Astrocyte (in vitro differentiated cells and primary cell): ENCODE data around the gene PCDH12. TPM values are rescaled to one million over a fixed set of nuclear protein-coding genes. Genes with fewer than 3 reads are reported as not detected.

Source experiments
- DNase-seq: peaks from one replicate; pipeline ENCODE4 v3.0.0-alpha.2; 2010; ENCODE audit warnings: low read depth
- FAIRE-seq: peaks from 2 replicates; lab custom pipeline; 2011; peaks lifted over from hg19 to GRCh38; lab: Jason Lieb, UNC
- H2AFZ ChIP-seq: 2 replicates; pipeline ENCODE4 v1.6.0; 2012; ENCODE audit warnings: low read depth, low read length, inconsistent platforms
- H3K27ac ChIP-seq: 2 replicates; pipeline ENCODE4 v1.5.1; 2011; ENCODE audit warnings: low read depth, low read length, inconsistent platforms
- H3K27me3 ChIP-seq: 2 replicates; pipeline ENCODE4 v1.6.0; 2011; ENCODE audit warnings: low read length, inconsistent platforms; ENCODE audit not compliant: insufficient read depth
- H3K36me3 ChIP-seq: 2 replicates; pipeline ENCODE4 v1.5.1; 2011; ENCODE audit warnings: low read length, inconsistent platforms; ENCODE audit not compliant: insufficient read depth
- H3K4me1 ChIP-seq: 2 replicates; pipeline ENCODE4 v1.5.1; 2011; ENCODE audit warnings: low read length, inconsistent platforms; ENCODE audit not compliant: insufficient read depth
- H3K4me2 ChIP-seq: 2 replicates; pipeline ENCODE4 v1.6.0; 2012; ENCODE audit warnings: low read length, inconsistent platforms
- H3K4me3 ChIP-seq: 2 replicates; pipeline ENCODE4 v1.5.1; 2011; ENCODE audit warnings: low read depth, mild to moderate bottlenecking, low read length, inconsistent platforms; ENCODE audit not compliant: insufficient read depth
- H3K79me2 ChIP-seq: 2 replicates; pipeline ENCODE4 v1.6.0; 2012; ENCODE audit warnings: mild to moderate bottlenecking, low read length, inconsistent platforms; ENCODE audit not compliant: insufficient read depth
- H3K9ac ChIP-seq: 2 replicates; pipeline ENCODE4 v1.6.0; 2012; ENCODE audit warnings: mild to moderate bottlenecking, low read length, inconsistent platforms
- H3K9me3 ChIP-seq: 2 replicates; pipeline ENCODE4 v1.5.1; 2012; ENCODE audit warnings: low read depth, mild to moderate bottlenecking, low read length, inconsistent platforms; ENCODE audit not compliant: insufficient read depth
- H4K20me1 ChIP-seq: 2 replicates; pipeline ENCODE4 v1.6.0; 2012; ENCODE audit warnings: low read length, inconsistent platforms; ENCODE audit not compliant: insufficient read depth
- H3K27ac Mint-ChIP-seq: one replicate; pipeline ENCODE4 v1.8.0; 2021; ENCODE audit warnings: mild to moderate bottlenecking, mixed read lengths; ENCODE audit not compliant: unreplicated experiment
- H3K27me3 Mint-ChIP-seq: one replicate; pipeline ENCODE4 v1.8.0; 2021; ENCODE audit warnings: low read depth, mixed read lengths; ENCODE audit not compliant: unreplicated experiment
- H3K36me3 Mint-ChIP-seq: one replicate; pipeline ENCODE4 v1.8.0; 2021; ENCODE audit warnings: low read depth, mixed read lengths; ENCODE audit not compliant: unreplicated experiment
- H3K4me1 Mint-ChIP-seq: one replicate; pipeline ENCODE4 v1.8.0; 2021; ENCODE audit warnings: low read depth, mixed read lengths; ENCODE audit not compliant: unreplicated experiment
- H3K4me3 Mint-ChIP-seq: one replicate; pipeline ENCODE4 v1.8.0; 2021; ENCODE audit warnings: mild to moderate bottlenecking, moderate library complexity, mixed read lengths; ENCODE audit not compliant: unreplicated experiment
- H3K9me3 Mint-ChIP-seq: one replicate; pipeline ENCODE4 v1.8.0; 2021; ENCODE audit warnings: mild to moderate bottlenecking, mixed read lengths; ENCODE audit not compliant: unreplicated experiment
- CTCF ChIP-seq: IDR thresholded peaks from 2 replicates; pipeline ENCODE4 v1.5.1; 2011; ENCODE audit warnings: low read depth, mild to moderate bottlenecking, inconsistent platforms, low read length, moderate library complexity; ENCODE audit not compliant: insufficient read depth
- EZH2 ChIP-seq: IDR thresholded peaks from 2 replicates; pipeline ENCODE4 v1.6.1; 2012; ENCODE audit warnings: mild to moderate bottlenecking, low read length, inconsistent platforms; ENCODE audit not compliant: insufficient read depth
- total RNA-seq: library from RNA; stranded (reverse); gene quantifications from 2 replicates; pipeline ENCODE4 v1.2.1, GENCODE V29; 2021

PCDH12 gene
- total RNA-seq, 1 donor from 2014 or later = 0.02 TPM

DNA sequence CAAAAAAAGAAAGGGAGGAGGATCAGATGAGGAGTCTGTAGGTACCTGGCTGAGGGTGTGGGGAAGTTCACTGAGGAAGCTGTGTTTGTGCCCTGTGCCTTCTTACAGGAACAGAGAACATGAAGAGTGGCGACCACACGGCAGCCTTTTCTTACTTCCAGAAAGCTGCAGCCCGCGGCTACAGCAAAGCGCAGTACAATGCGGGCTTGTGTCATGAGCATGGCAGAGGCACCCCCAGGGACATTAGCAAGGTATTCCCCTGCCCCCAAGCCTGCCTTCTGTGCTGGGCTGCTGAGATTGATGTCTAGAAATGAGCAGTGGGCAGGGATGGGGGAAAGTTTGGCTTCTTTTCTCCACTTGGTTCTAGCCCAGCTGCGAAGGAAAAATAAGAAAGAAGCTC lies 24.9 kb downstream of the PCDH12 start:
- TF ChIP-seq CTCF (no peak), EZH2 (no peak)
- Mint-ChIP-seq H3K27me3 (no peaks in the 10 kb centered on the region), H3K4me3 (no peak overlapping the region), H3K36me3 (peaks cover 17% of the 10 kb centered on the region), H3K27ac (no peak overlapping the region), H3K9me3 (no peaks in the 10 kb centered on the region), H3K4me1 (no peaks in the 10 kb centered on the region)
- DNase-seq = no peak
- Histone ChIP-seq H3K79me2 (no peaks in the 10 kb centered on the region), H3K9me3 (no peaks in the 10 kb centered on the region), H3K27me3 (no peaks in the 10 kb centered on the region), H3K4me2 (no peak overlapping the region), H3K4me1 (no peaks in the 10 kb centered on the region), H3K4me3 (no peak overlapping the region), H3K9ac (no peak overlapping the region), H3K36me3 (peaks cover 57% of the 10 kb centered on the region), H4K20me1 (peaks cover 21% of the 10 kb centered on the region), H3K27ac (no peak overlapping the region), H2AFZ (no peak overlapping the region)
- no peak for FAIRE-seq

DNA sequence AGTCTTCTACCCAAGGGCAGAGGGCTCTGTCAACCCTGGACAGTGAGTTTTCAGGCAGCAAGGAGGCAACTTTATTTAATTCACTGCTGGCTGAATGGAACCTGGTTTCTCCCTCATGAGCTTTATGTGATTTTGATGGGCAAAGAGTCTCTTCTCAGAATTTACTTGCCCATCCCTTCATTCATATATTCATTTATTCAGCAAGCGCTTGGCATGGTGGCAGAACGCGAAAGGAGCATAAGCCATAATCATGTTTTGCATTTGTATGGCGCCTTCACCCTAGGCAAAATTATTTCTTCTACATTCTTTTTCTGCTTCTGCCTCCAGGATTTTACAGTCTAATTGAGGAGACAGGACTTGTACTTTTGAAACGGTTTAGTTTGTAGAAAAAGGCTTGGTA lies 26.3 kb downstream of the PCDH12 start:
- Mint-ChIP-seq H3K27me3 (no peaks in the 10 kb centered on the region), H3K36me3 (peaks cover 23% of the 10 kb centered on the region), H3K9me3 (no peaks in the 10 kb centered on the region), H3K4me1 (no peaks in the 10 kb centered on the region), H3K4me3 (no peak overlapping the region), H3K27ac (no peak overlapping the region)
- H3K79me2 ChIP-seq = no peaks in the 10 kb centered on the region
- peaks cover 28% of the 10 kb centered on the region for H4K20me1 ChIP-seq
- H3K27ac ChIP-seq = no peak overlapping the region
- no peaks in the 10 kb centered on the region for H3K27me3 ChIP-seq
- H3K36me3 ChIP-seq = peaks cover 58% of the 10 kb centered on the region
- DNase-seq (no peak), FAIRE-seq (no peak)
- no peak overlapping the region for H2AFZ ChIP-seq
- no peaks in the 10 kb centered on the region for H3K4me1 ChIP-seq
- no peak overlapping the region for H3K9ac ChIP-seq
- TF ChIP-seq EZH2 (no peak), CTCF (no peak)
- no peak overlapping the region for H3K4me2 ChIP-seq
- H3K4me3 ChIP-seq = no peak overlapping the region
- no peaks in the 10 kb centered on the region for H3K9me3 ChIP-seq

DNA sequence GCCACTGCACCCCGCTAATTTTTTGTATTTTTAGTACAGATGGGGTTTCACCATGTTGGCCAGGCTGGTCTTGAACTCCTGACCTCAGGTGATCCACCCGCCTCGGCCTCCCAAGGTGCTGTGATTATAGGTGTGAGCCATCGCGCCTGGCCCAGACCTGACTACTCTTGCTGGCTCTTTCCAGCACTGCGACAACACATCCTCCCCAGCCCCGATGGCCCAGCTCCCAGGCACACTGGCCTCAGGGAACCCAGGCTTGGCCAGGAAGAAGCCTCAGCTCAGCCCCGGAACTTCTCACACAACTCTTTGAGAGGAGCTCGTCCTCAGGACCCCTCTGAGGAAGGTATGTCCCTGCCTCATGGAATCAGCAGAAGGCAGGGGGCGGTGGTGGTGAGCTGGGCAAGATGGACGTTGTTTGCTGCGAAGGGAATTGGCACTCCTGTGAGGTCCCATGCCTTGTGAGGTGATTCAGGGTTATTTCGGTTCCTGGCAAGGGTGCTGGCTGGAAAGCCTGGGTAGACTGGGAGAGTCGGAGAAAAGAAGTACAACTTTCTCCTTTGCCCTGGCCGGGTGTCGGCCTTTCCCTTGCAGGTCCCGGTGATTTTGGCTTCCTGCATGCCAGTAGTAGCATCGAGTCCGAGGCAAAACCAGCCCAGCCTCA lies 28.5 kb downstream of the PCDH12 start:
- H3K4me1 ChIP-seq = no peaks in the 10 kb centered on the region
- Mint-ChIP-seq H3K4me3 (no peak overlapping the region), H3K4me1 (no peaks in the 10 kb centered on the region), H3K36me3 (peaks cover 20% of the 10 kb centered on the region), H3K9me3 (no peaks in the 10 kb centered on the region), H3K27me3 (no peaks in the 10 kb centered on the region), H3K27ac (no peak overlapping the region)
- no peak overlapping the region for H3K4me2 ChIP-seq
- no peak for DNase-seq
- H3K4me3 ChIP-seq = no peak overlapping the region
- H3K36me3 ChIP-seq = peaks cover 50% of the 10 kb centered on the region
- no peak for TF ChIP-seq CTCF
- TF ChIP-seq EZH2 = no peak
- no peak overlapping the region for H2AFZ ChIP-seq
- H3K27me3 ChIP-seq = no peaks in the 10 kb centered on the region
- peaks cover 27% of the 10 kb centered on the region for H4K20me1 ChIP-seq
- no peak overlapping the region for H3K27ac ChIP-seq
- H3K9me3 ChIP-seq = no peaks in the 10 kb centered on the region
- no peak for FAIRE-seq
- H3K9ac ChIP-seq = no peak overlapping the region
- H3K79me2 ChIP-seq = peaks cover 11% of the 10 kb centered on the region
